ENCODE measurements around the gene NELFE.

Gene NELFE

GRCh38 chr6:31972709-31973350, 14.1 kb upstream of the NELFE start:
- no peak for DNase-seq (ENCODE audit: low read depth)

DNA sequence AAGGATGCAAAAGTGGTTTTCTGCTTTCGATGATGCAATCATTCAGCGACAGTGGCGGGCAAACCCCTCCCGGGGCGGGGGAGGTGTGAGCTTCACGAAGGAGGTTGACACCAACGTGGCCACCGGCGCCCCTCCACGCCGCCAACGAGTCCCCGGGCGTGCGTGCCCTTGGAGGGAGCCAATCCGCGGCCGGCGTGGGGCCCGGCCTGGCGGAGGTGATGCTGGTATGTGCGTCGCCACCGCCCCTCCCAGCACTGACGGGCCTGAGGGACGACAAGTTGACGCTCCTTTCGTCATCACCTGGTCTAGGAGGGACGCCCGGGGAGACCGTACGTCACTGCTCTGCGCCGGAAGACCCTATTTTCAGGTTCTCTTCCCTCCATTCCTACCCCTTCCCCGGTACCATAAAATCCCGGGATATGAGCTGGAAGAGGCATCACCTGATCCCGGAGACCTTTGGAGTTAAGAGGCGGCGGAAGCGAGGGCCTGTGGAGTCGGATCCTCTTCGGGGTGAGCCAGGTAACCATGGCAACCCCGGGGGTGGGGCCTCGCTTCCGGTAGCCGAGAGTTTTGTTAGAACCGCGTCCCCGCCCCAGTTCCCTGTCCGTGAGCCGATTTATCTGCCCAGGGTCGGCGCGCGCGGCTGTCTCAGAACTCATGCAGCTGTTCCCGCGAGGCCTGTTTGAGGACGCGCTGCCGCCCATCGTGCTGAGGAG, 13.4 kb upstream of the NELFE start, which contains the start of gene DXO:
TSS of gene DXO (minus strand) at position 146 of the 716 bp plus-strand sequence. CDS start 463 bp downstream, outside the sequence.
- peak; percentile 94 for DNase-seq (ENCODE audit: low read depth)

GRCh38 chr6:31971279-31971992, 12.7 kb upstream of the NELFE start:
- no peak for DNase-seq (ENCODE audit: low read depth)

DNA sequence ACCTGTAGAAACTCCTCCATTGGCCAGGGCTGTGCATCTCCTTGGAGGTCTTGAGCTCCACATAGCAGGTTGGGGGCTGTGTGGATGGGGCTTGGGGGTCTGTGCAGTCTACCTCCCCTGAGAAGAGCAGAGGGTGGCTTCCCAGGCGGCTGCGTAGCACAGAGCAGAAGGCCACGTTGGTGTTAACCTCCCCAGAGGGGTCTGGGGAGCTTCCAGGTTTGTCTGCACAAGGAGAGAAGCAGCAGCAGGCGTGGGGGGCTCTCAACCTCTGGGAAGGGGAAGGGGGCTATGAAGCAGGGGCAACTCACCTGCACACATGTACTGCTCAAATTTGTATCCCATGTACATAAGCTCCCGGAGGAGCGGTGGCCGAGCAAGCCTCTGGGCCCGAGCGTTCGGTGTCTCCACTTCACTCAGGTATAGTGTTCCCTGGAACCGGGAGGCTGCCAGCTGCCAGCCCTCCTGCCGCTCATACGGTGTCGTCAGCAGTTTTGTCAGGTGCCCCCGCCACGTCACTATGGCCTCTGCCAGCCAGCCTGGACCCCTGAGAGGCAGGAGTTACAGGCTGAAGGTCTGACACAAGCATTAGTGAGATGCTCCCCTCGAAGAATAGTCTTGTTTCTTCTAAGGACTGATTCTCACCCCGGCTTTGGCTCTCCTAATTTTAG, 12.0 kb upstream of the NELFE start:
- no peak for DNase-seq (ENCODE audit: low read depth)

DNA sequence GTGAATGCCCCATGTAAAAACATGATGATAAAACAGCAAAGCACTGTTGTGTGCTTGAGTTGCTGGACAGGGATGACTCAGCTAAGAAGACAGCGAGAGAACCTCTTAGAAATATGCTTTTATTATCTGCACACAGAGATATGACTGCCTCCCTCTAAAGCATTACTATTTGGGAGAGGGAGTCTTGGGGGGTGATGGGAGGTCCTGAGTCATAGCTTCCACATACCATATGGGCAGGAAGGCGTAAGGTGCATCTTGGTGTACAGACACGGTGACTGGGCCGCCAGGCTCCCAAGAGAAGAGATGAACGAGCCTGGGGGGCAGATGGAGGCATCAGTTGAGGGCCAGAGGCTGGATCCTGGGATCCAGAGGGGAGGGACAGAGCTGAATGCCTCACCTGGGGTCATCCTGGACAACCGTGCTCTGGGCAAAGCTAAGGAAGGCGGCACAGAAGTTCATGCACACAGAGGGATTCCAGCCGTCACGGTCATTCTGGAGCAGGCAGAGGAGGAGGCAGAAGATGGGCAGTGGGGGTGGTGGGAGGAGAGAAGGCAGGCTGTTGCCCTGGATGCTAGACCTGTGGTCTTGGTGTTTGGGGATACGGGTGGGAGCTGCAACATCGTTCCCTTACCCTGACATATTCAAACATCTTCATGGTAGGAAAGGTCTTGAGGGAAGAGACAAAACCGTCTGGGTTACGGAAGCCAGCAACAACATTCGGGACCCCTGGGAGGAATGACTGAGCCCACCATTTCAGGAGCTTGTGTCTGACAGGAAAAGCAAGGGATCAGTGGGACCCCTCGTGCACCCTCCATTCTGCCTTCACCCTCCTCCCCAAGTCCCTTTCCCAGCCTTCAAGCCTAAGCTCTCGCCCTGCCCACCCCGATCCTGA, 11.2 kb upstream of the NELFE start:
- DNase-seq (ENCODE audit: low read depth) = no peak

- no peak for DNase-seq (ENCODE audit: low read depth)
Observed at GRCh38 chr6:31968791-31969711, 10.3 kb upstream of the NELFE start.

DNA sequence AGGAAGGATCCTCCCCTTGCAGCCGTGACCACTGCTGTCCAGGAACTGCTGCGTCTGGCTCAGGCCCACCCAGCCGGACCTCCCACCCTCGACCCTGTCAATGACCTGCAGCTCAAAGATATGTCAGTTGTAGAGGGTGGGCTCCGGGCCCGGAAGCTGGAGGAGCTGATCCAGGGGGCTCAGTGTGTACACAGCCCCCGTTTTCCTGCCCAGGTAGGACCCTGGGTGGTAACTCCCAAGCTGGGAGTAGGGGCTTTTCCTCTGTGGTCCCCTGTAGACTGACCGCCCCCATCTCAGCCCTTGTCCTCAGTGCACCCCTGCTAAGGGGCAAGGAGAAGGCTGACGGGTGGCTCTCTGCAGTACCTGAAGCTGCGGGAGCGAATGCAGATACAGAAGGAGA, 9.6 kb upstream of the NELFE start:
- DNase-seq (ENCODE audit: low read depth) = no peak

- no peak for DNase-seq (ENCODE audit: low read depth)
Observed at GRCh38 chr6:31967926-31968320, 9.2 kb upstream of the NELFE start.

DNA sequence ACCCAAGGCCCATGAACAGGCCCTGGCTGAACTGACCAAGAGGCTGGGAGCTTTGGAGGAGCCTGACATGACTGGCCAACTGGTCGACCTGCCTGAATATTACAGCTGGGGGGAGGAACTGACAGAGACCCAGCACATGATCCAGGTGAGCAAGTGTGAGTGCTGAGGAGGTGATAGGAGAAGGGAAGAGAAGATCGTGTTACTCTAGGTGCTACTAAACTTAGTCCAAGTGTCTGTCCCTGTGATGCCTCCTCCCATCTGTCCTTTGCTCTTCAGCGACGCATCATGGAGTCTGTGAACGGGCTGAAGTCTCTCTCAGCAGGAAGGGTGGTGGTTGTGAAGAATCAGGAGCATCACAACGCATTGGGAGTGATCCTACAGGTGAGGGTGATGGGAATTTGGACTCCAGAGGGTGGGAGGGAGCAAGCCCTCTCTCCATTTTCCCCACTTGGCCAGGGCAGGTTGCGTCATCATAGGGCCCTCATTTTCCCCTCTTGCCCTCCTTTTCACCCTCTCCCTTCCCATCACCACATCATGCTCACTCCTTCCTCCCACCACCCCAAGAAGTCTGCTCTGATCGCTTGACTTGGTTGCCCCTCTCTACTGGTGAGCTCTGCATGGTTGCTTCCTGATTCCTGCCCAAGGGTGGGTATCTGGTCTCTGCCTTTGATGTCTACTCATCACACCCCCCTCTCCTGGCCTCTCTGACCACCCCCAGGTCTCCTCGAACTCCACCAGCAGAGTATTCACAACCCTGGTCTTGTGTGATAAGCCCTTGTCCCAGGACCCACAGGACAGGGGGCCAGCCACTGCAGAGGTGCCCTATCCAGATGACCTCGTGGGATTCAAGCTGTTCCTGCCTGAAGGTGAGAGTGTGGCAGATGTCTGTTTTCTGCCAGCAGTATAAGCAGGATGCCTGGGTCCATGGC, 8.5 kb upstream of the NELFE start:
- no peak for DNase-seq (ENCODE audit: low read depth)

DNA sequence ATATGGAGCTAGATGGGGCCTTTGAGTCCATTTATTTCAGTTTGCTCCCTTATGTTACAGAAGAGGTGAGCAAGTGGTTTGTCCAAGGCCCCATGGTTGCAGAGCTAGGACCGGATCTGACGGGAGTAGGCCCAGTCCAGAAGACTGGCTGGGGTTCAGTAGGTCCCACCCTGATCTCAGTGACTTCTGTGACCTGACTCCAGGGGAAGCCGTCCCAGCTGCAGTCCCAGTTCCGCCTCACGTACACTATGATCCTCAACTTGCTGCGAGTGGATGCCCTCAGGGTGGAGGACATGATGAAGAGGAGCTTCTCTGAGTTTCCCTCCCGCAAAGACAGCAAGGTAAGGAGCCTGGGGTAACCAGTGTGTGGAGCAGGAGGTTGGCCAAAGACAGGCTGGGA, 7.7 kb upstream of the NELFE start:
- DNase-seq (ENCODE audit: low read depth) = no peak

DNA sequence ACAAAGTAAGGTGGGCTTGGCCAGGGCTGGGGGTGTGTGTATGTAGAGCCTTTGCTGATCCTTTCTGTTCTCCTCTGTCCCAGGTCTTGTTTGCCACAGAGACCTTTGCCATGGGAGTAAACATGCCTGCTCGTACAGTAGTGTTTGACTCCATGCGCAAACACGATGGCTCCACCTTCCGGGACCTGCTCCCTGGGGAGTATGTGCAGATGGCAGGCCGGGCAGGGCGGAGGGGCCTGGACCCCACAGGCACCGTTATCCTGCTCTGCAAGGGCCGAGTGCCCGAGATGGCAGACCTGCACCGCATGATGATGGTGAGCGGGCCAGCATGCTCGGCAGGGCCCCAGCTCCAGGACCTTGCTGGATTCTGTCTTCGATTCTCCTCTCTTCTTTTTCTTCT, 6.9 kb upstream of the NELFE start:
- no peak for DNase-seq (ENCODE audit: low read depth)

GRCh38 chr6:31963921-31964320, 5.2 kb upstream of the NELFE start:
- no peak for DNase-seq (ENCODE audit: low read depth)

- no peak for DNase-seq (ENCODE audit: low read depth)
Observed at GRCh38 chr6:31961616-31962015, 2.8 kb upstream of the NELFE start.

GRCh38 chr6:31958412-31958740, 395 bp downstream of the NELFE start:
- no peak for DNase-seq (ENCODE audit: low read depth)

DNA sequence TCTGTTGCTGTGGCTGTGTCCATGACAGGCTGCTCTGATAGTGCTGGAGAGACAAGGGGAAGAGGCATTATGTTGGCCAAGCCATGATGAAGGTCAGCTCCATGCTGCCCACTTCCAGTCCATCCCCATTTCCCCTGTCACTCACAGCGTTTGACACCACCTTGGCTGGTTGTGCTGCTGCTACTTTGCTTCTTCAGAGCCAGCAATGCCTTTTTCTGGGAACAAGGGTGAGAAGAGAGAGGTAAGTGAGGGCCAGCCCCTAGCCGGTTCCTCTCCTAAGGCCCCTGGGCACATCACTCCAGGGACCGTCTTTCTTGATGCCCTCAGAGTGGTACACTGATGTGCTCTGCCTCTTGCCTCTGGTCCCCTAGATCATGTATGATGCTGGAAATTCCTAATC, 2.0 kb downstream of the NELFE start:
- DNase-seq (ENCODE audit: low read depth) = no peak

DNA sequence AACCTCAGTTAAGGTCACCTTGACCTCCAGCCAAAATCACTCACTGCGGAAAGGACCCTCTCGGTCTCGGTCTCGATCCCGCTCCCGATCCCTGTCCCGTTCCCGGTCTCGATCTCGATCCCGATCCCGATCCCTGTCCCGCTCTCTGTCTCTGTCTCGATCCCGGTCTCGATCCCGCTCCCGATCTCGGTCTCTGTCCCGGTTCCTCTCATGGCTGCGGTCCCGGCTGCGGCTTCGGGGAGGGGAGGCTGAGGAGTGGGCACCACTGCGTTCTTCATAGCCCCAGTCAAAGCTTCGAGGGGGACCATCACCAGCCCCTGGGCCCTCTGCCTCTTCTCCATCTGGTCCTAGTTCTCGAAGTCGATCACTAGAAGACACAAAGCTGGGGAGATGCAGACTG, 4.3 kb downstream of the NELFE start:
- no peak for DNase-seq (ENCODE audit: low read depth)

DNA sequence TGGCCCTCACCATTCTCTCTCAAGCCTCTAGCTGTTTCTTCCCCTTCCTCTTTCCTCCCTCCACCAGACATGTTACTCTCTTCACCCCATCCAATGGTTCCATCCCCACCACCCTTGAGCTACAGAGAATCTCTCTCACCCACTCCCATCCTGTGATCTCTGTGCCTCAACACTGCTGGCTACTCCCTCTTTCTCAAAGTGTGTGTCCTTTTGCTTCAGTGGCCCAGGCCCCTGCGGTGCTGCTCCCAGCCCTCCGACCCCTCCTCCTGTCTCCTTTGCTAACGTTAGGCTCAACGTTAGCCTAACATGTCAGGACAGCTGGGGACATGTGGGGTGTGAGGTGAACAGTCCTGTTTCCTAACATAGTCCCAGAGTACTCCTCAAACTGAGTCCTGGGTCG, 5.9 kb downstream of the NELFE start:
- DNase-seq (ENCODE audit: low read depth) = no peak

GRCh38 chr6:31952140-31952805, 6.5 kb downstream of the NELFE start:
- DNase-seq (ENCODE audit: low read depth) = no peak
